NB4 (cell line): ENCODE results near the gene KRTAP2-2.

ENCODE experiments used
- CTCF ChIP-seq: IDR thresholded peaks from one replicate; pipeline ENCODE4 v1.5.1; 2012; ENCODE audit warnings: low read depth, low read length
- MAX ChIP-seq: IDR thresholded peaks from 2 replicates; pipeline ENCODE4 v1.6.1; 2011; ENCODE audit warnings: low read depth, low read length
- MYC ChIP-seq: IDR thresholded peaks from 2 replicates; pipeline ENCODE4 v1.6.1; 2011; ENCODE audit warnings: low read depth, low read length
- POLR2A ChIP-seq: IDR thresholded peaks from 2 replicates; pipeline ENCODE4 v1.6.1; 2011; ENCODE audit warnings: mild to moderate bottlenecking; ENCODE audit not compliant: insufficient read length; ENCODE audit errors: extremely low read depth

- TF ChIP-seq CTCF: no peak
- no peak for TF ChIP-seq POLR2A
- no peak for TF ChIP-seq MAX
- TF ChIP-seq MYC: no peak
These were observed 18.6 kb upstream of the KRTAP2-2 start for GRCh38 chr17:41073676-41074075.
